Esophagus squamous epithelium (tissue), 5 donors: ENCODE results near the gene OSBPL8. TPM values are rescaled to one million over a fixed set of nuclear protein-coding genes. Genes with fewer than 3 reads are reported as not detected.

Experiments
- DNase-seq: peaks from one replicate; lab custom pipeline; 2025; lab: John Stamatoyannopoulos, UW
- H3K27ac ChIP-seq, 4 donors: fragments of 200-600 bp; sonication (generic); one replicate each; pipeline ENCODE4 v1.5.1; 2016 to 2019; ENCODE audit warnings: mild to moderate bottlenecking in 1 of 4
- H3K27me3 ChIP-seq, 4 donors: fragments of 200-600 bp; sonication (generic); 1 replicate in 3 of 4; 2 replicates in 1 of 4; pipeline versions ENCODE4 v1.5.1 to v1.6.0; 2017 to 2021; ENCODE audit warnings: antibody characterized with exemption in 1 of 4
- H3K36me3 ChIP-seq, 3 donors: fragments of 200-600 bp; sonication (generic); one replicate each; pipeline ENCODE4 v1.5.1; 2016 to 2019
- H3K4me1 ChIP-seq, 3 donors: fragments of 200-600 bp; sonication (generic); one replicate each; pipeline ENCODE4 v1.5.1; 2017 to 2019
- H3K4me3 ChIP-seq, 4 donors: fragments of 200-600 bp; sonication (generic); 1 replicate in 3 of 4; 2 replicates in 1 of 4; pipeline ENCODE4 v1.5.1; 2016 to 2019; ENCODE audit warnings: mild to moderate bottlenecking in 2 of 4, moderate library complexity in 1 of 4
- H3K9me3 ChIP-seq, 3 donors: fragments of 200-600 bp; sonication (generic); one replicate each; pipeline ENCODE4 v1.5.1; 2016 to 2019
- CTCF ChIP-seq, 6 experiments: fragments of 450-650 bp in 4 of 6; fragments of 200-600 bp in 2 of 6; sonication (generic) in 2 of 6; IDR thresholded peaks; one replicate each; pipeline ENCODE4 v1.5.1; 2016 to 2019; ENCODE audit warnings: antibody characterized with exemption in 6 of 6, mild to moderate bottlenecking in 4 of 6, moderate library complexity in 4 of 6
- POLR2A ChIP-seq, 4 donors: fragments of 450-650 bp; IDR thresholded peaks; one replicate each; pipeline ENCODE4 v1.6.1; 2017; ENCODE audit warnings: antibody characterized with exemption in 4 of 4, mild to moderate bottlenecking in 4 of 4, moderate library complexity in 3 of 4
- WGBS, 2 donors: methylation state at CpG; one replicate each; pipeline ENCODE4 v1.1.5; 2018; 5-methylcytosine and 5-hydroxymethylcytosine counted together
- intact Hi-C: fragments of 100-400 bp; cut with DNase I; formaldehyde crosslinking; loops from one replicate; pipeline ENCODE4 v1.15.0; 2022
- total RNA-seq, 4 donors: library from RNA; depleted of rRNA; stranded (reverse); fragments of >200 nt; gene quantifications; one replicate each; pipeline ENCODE4 v1.1.0, GENCODE V29; 2016
- donor health status: DM: yes; HTN: yes; CAD: no.

OSBPL8 gene
- total RNA-seq, 4 donors from 2014 or later: 30.3 to 60.8 (median 43.0) TPM

GRCh38 chr12:76311796-76312195 is 247.8 kb downstream of the OSBPL8 start:
- Histone ChIP-seq H3K9me3 (no peaks in the 10 kb centered on the region), H3K36me3 (no peaks in the 10 kb centered on the region), H3K27me3 (no peaks in the 10 kb centered on the region), H3K4me1 (no peaks in the 10 kb centered on the region), H3K4me3 (no peak overlapping the region), H3K27ac (no peak overlapping the region)
- no peak for DNase-seq
- WGBS, 2 donors: 75 to 82% methylated on average over 3 of the region's 3 CpGs
- intact Hi-C loops: no loop called here
- TF ChIP-seq POLR2A (IDR thresholded peaks at IDR 0.05): no peak

- intact Hi-C loops: no loop called here
- Histone ChIP-seq H3K4me3 (no peak overlapping the region), H3K4me1 (no peaks in the 10 kb centered on the region), H3K9me3 (no peaks in the 10 kb centered on the region), H3K27ac (no peak overlapping the region), H3K27me3 (no peaks in the 10 kb centered on the region), H3K36me3 (no peaks in the 10 kb centered on the region)
- no peak for TF ChIP-seq CTCF (IDR thresholded peaks at IDR 0.05)
- TF ChIP-seq POLR2A (IDR thresholded peaks at IDR 0.05): no peak
- DNase-seq: no peak
Measured at GRCh38 chr12:76310110-76310509, 249.5 kb downstream of the OSBPL8 start.

- Histone ChIP-seq H3K4me1 (no peaks in the 10 kb centered on the region), H3K9me3 (no peaks in the 10 kb centered on the region), H3K4me3 (no peak overlapping the region), H3K36me3 (no peaks in the 10 kb centered on the region), H3K27me3 (no peaks in the 10 kb centered on the region), H3K27ac (no peak overlapping the region)
- 51 to 53% methylated on average over 3 of the region's 3 CpGs for WGBS, 2 donors
- no peak for DNase-seq
- TF ChIP-seq CTCF (IDR thresholded peaks at IDR 0.05): no peak
- no peak for TF ChIP-seq POLR2A (IDR thresholded peaks at IDR 0.05)
- intact Hi-C loops: no loop called here
Measured at GRCh38 chr12:76308866-76309265, 250.7 kb downstream of the OSBPL8 start.

GRCh38 chr12:76307083-76307482 is 252.5 kb downstream of the OSBPL8 start:
- no peaks in the 10 kb centered on the region for H3K36me3 ChIP-seq
- no peak for DNase-seq
- no peak overlapping the region for H3K27ac ChIP-seq
- no peaks in the 10 kb centered on the region for H3K4me1 ChIP-seq
- intact Hi-C loops: no loop called here
- 85 to 89% methylated on average over 1 of the region's 1 CpG for WGBS, 2 donors
- no peaks in the 10 kb centered on the region for H3K9me3 ChIP-seq
- H3K4me3 ChIP-seq: no peak overlapping the region
- TF ChIP-seq CTCF (IDR thresholded peaks at IDR 0.05) (no peak), POLR2A (IDR thresholded peaks at IDR 0.05) (no peak)
- H3K27me3 ChIP-seq: no peaks in the 10 kb centered on the region

- WGBS, 2 donors: 82 to 96% methylated on average over 6 of the region's 6 CpGs
Measured at GRCh38 chr12:76303989-76304460, 255.5 kb downstream of the OSBPL8 start.

More at GRCh38 chr12:76303989-76304460, 255.5 kb downstream of the OSBPL8 start:
- Histone ChIP-seq H3K36me3 (no peaks in the 10 kb centered on the region), H3K9me3 (no peaks in the 10 kb centered on the region), H3K27ac (no peak overlapping the region), H3K4me3 (no peak overlapping the region), H3K4me1 (no peaks in the 10 kb centered on the region), H3K27me3 (no peaks in the 10 kb centered on the region)
- no peak for TF ChIP-seq POLR2A (IDR thresholded peaks at IDR 0.05)
- TF ChIP-seq CTCF (IDR thresholded peaks at IDR 0.05): no peak
- intact Hi-C loops: no loop called here
- no peak for DNase-seq
